Measurements from ENCODE around the gene OR6C76.

OR6C76 gene

DNA sequence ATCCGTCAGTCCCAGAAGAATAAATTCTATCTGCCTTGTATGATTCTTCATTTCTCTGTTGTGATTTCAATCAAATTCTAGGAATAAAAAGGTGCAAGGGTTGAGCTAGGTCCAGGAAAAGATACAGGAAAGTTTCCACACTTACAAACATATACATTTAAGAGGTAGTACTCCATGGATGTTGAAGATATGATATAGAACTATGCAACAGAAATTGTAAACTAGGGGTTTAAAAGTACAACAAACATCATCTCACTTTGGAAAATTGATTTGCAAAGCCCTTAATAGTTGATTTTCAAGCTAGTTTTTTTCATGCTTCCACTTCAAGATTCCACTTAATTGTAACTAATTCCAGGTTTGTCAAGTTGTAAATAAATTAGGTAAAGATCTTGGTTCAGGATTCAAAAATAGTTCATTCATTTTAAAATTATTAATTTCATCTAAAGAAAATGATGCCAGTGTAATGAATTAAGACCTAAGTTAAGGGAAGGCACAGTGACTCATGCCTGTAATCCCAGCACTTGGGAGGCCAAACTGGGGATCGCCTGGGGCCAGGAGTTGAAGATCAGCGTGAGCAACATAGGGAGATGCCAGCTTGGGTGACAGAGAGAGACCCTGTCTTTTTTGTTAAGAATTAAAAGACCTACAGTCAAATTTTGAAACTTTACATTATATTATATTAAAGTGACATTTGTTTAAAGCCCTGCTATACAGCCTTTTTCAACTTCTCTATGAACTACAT lies 44.2 kb downstream of the OR6C76 start, which contains the start of gene OR6C70:
Gene OR6C70, minus strand, starts transcription at position 51 of the 742 bp plus-strand sequence. Its CDS starts 0 bp downstream, at position 51.
- no peak for DNase-seq

DNA sequence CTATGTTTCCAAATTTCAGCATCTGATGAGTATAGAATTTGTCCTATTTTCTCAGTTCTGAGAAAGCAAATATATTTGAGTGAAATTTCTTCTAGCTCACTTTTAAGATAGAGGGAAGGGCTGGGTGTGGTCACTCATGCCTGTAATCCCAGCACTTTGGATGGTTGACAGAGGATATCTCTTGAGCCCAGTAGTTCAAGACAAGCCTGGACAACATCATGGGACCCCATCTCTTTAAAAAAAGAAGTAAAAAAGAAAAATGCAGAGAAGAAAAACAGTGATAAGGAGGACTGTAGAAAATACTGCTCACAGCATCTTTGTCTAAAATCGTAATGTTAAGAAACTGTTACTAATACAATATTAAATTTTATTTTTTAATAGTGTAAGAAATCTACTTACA lies 46.2 kb downstream of the OR6C76 start:
- no peak for DNase-seq

Data from NCI-H446 (cell line).